ENCODE results near the gene TNFRSF4.
"Not testable (repeated sequence)": the region's sequence is repeated elsewhere in the genome, so short reads cannot be mapped to it uniquely, and the experiment has no call there.

The TNFRSF4 gene

GRCh38 chr1:1213345-1214265 is at the start of gene TNFRSF4:
Gene TNFRSF4, minus strand, starts transcription at chr1:1214153. Its CDS starts 26 bp downstream, at chr1:1214127.
- no peak for DNase-seq

DNA sequence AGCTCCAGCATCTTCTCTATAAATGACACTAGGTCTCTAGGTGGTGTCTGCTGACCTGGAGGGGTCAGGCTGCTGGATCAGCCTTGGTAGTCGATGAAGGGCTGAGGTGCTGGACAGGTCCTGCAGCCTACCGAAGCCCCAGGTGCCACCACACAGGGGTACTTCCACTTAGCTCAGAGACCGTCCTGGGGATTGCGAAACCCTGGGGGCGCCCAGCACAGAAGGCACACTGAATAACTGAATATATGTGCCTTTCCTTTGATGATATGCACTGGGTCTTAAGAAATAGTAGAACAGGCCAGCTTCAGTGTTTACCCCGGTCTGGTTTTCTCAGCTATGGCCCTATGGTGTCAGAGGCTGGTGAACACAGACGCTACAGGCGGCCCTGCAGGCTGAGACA is 48.8 kb upstream of the TNFRSF4 start:
- no peak for DNase-seq

GRCh38 chr1:1262071-1262470 is 48.1 kb upstream of the TNFRSF4 start:
- no peak for DNase-seq

GRCh38 chr1:1260843-1261560 is 47.0 kb upstream of the TNFRSF4 start:
- DNase-seq: no peak

DNA sequence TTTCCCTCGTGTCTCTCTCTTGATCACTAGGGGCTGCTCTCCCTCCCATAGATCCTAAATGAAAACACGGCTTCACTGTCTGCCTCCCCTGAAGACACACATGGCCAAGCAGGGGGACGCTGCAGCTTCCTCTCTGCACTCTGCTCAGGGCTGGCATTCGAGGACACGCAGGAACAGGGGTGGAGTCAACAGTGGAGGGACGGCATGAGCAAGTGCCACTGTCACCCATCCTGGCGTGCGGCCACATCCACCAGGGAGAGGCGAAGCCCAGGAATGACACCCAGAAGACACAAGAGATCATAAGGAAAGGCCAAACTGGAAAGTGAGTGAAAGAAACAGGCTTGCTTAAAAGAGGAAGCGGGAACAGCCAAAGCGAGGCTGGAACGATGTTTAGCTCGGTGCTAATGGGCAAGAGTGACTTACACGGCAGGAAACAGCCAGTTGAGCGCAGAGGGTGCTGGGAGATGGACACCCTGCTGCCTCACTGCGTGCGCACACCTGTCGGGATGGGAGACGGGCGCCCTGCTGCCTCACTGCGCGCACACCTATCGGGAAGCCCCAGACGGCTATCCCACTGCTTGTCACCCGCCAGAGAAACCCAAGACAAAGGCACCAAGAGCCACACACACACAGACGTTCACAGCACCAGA is 46.1 kb upstream of the TNFRSF4 start:
- DNase-seq: no peak

GRCh38 chr1:1259540-1259939 is 45.6 kb upstream of the TNFRSF4 start:
- DNase-seq: no peak

- no peak for DNase-seq
Measured at GRCh38 chr1:1259119-1259488, 45.2 kb upstream of the TNFRSF4 start.

- DNase-seq: no peak
Measured at GRCh38 chr1:1256956-1257871, 43.3 kb upstream of the TNFRSF4 start.

- no peak for DNase-seq
Measured at GRCh38 chr1:1255611-1256010, 41.7 kb upstream of the TNFRSF4 start.

- DNase-seq: no peak
Measured at GRCh38 chr1:1255078-1255477, 41.1 kb upstream of the TNFRSF4 start.

DNA sequence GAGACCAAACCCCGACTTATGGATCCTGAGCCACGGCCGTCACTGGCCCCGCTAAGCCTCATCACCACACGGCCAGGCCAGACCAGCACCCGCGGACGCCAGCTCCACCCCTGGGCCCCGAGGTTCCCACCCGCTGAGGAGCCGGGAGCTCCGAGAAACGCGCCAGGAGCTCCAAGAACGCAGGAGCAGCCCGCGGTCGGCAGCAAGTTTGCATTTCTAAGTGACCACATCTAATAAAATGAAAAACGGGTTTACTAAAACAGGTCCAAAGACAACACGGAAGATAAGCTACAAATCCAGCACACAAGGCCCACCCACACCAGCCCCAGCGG is 40.7 kb upstream of the TNFRSF4 start:
- DNase-seq: no peak

GRCh38 chr1:1253972-1254666 is 40.2 kb upstream of the TNFRSF4 start:
- DNase-seq: no peak

DNA sequence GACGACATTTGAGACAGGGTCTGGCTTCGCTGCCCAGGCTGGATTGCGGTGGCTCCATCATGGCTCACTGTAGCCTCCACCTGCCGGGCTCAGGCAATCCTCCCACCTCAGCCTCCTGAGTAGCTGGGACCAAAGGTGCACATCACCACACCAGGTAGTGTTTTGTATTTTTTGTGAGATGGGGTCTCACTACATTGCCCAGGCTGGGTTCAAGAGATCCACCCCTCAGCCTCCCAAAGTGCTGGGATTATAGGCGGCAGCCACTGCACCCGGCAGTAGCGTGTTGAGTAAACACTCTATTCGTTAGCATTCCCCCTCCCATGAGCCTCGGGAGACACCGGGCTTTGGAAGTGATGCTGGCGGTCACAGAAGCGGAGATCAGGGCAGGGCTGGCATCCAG is 39.4 kb upstream of the TNFRSF4 start:
- no peak for DNase-seq

GRCh38 chr1:1250786-1251284 is 36.9 kb upstream of the TNFRSF4 start:
- peak in 2 of 4 experiments; percentile 25 to 29 for DNase-seq

- DNase-seq: not testable (repeated sequence)
Measured at GRCh38 chr1:1248009-1248913, 34.3 kb upstream of the TNFRSF4 start.

DNA sequence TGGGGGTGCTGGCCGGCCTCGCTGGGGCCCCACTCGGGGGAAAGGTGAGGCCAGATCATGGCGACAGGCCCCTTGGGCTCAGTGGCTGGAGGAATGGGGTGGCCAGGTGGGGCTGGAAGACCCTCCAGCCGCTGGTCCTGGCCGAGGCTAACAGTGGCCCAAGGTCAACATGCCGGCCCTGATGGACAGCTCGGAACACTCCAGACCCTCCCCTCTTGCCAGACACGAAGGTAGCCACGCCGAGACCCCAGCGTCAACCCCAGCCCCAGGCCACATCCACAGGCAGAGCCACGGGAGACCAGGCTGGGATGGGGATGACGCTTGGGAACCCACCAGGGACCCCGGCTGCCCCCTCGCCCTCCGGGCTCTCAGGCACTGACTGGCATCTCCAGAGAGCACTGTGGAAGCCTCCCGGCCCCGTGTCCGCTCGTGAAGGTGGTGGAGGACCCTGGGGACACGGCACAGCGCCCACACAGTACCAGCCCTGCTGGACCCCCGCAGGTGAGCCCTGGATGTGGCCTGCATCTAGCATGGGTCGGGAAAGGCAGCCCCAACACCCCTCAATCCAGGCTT is 33.5 kb upstream of the TNFRSF4 start:
- DNase-seq: no peak

- DNase-seq: no peak
Measured at GRCh38 chr1:1246577-1247340, 32.8 kb upstream of the TNFRSF4 start, which contains the start of gene C1QTNF12. Gene C1QTNF12, minus strand, starts transcription at chr1:1246722. Its CDS starts 32 bp downstream, at chr1:1246690.

DNA sequence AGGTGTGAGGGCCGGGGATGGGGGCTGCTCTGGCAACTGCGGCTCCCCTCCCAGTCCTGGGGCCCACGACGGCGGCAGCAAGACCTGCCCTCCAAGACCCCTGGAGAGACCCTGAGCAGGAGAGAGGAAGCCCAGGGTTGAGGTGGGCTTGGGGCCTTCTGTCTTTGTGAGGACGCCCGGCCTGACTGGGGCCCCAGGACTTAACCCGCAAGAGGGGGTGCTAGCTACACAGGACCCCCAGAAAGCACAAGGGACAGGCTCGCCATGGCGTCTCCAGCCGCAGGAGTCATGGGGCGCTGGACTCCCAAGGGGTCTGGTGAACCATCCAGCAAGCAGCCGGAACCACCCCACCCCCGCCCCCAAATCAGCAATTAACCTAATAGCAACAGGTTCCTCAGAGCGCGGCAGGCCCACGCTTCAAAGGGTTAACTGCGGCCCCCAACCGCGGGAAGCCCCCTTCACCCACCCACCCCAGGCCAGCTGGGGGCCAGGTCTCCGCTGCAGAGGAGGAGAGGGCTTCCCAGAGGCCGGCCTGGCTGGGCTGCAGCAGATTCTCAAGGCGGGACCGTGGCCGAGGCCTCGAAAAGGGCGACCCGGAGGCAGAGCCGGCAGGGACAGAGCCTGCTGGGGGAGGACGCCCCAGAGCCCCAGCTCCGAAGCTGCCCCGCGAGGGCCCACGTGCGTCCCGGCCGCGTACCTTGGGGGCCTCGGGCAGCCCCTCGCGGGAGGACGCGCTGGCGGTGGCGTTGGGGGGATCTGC is 32.0 kb upstream of the TNFRSF4 start:
- no peak for DNase-seq
